Endothelial cell (in vitro differentiated cells): Measurements from ENCODE around the gene PCDH12. TPM values are rescaled to one million over a fixed set of nuclear protein-coding genes. Genes with fewer than 3 reads are reported as not detected.

ENCODE experiments used
- DNase-seq: peaks from one replicate; pipeline ENCODE4 v3.0.0; 2021; ENCODE audit warnings: low spot score
- H3K27ac Mint-ChIP-seq: one replicate; pipeline ENCODE4 v1.8.0; 2021; ENCODE audit warnings: mixed read lengths, inconsistent platforms; ENCODE audit not compliant: unreplicated experiment
- H3K27me3 Mint-ChIP-seq: one replicate; pipeline ENCODE4 v1.8.0; 2021; ENCODE audit warnings: mild to moderate bottlenecking, moderate library complexity, mixed read lengths, inconsistent platforms; ENCODE audit not compliant: unreplicated experiment
- H3K36me3 Mint-ChIP-seq: one replicate; pipeline ENCODE4 v1.8.0; 2021; ENCODE audit warnings: mild to moderate bottlenecking, low read depth, mixed read lengths, inconsistent platforms; ENCODE audit not compliant: unreplicated experiment
- H3K4me1 Mint-ChIP-seq: one replicate; pipeline ENCODE4 v1.8.0; 2021; ENCODE audit warnings: mild to moderate bottlenecking, mixed read lengths, inconsistent platforms; ENCODE audit not compliant: unreplicated experiment
- H3K4me3 Mint-ChIP-seq: one replicate; pipeline ENCODE4 v1.8.0; 2021; ENCODE audit warnings: mild to moderate bottlenecking, mixed read lengths, inconsistent platforms; ENCODE audit not compliant: unreplicated experiment
- H3K9me3 Mint-ChIP-seq: one replicate; pipeline ENCODE4 v1.8.0; 2021; ENCODE audit warnings: mixed read lengths, inconsistent platforms; ENCODE audit not compliant: unreplicated experiment
- CTCF ChIP-seq: fragments of 200-600 bp; sonication (generic); IDR thresholded peaks from one replicate; pipeline ENCODE4 v1.5.0; 2021; ENCODE audit warnings: antibody characterized with exemption; ENCODE audit not compliant: unreplicated experiment
- total RNA-seq: library from RNA; stranded (reverse); fragmentation: NEBNext Ultra II Directional; extraction: Animal tissue kit (Norgen Biotek cat#: 25700); gene quantifications from one replicate; pipeline ENCODE4 v1.2.1, GENCODE V29; 2021; ENCODE audit not compliant: unreplicated experiment

PCDH12 gene
- total RNA-seq, 1 donor from 2014 or later, result 64.0 TPM

GRCh38 chr5:141916522-141916921, 41.5 kb downstream of the PCDH12 start:
- Mint-ChIP-seq H3K27ac (peak overlapping the region; percentile 1), H3K27me3 (peaks cover 3% of the 10 kb centered on the region), H3K36me3 (no peaks in the 10 kb centered on the region), H3K4me3 (no peak overlapping the region), H3K9me3 (no peaks in the 10 kb centered on the region), H3K4me1 (peaks cover 10% of the 10 kb centered on the region)
- DNase-seq, result no peak
- TF ChIP-seq CTCF, result no peak

GRCh38 chr5:141915881-141916336, 42.1 kb downstream of the PCDH12 start:
- H3K36me3 Mint-ChIP-seq, result no peaks in the 10 kb centered on the region
- TF ChIP-seq CTCF, result peak; percentile 19
- no peaks in the 10 kb centered on the region for H3K9me3 Mint-ChIP-seq
- H3K4me3 Mint-ChIP-seq, result no peak overlapping the region
- DNase-seq, result no peak
- H3K4me1 Mint-ChIP-seq, result peaks cover 10% of the 10 kb centered on the region
- H3K27ac Mint-ChIP-seq, result no peak overlapping the region
- peaks cover 3% of the 10 kb centered on the region for H3K27me3 Mint-ChIP-seq

GRCh38 chr5:141914797-141915196, 43.2 kb downstream of the PCDH12 start:
- H3K27me3 Mint-ChIP-seq, result peaks cover 9% of the 10 kb centered on the region
- no peak for TF ChIP-seq CTCF
- peaks cover 15% of the 10 kb centered on the region for H3K4me1 Mint-ChIP-seq
- H3K4me3 Mint-ChIP-seq, result peak overlapping the region; percentile 2
- H3K9me3 Mint-ChIP-seq, result no peaks in the 10 kb centered on the region
- H3K27ac Mint-ChIP-seq, result no peak overlapping the region
- H3K36me3 Mint-ChIP-seq, result no peaks in the 10 kb centered on the region
- DNase-seq, result no peak

GRCh38 chr5:141914199-141914743, 43.7 kb downstream of the PCDH12 start:
- Mint-ChIP-seq H3K36me3 (no peaks in the 10 kb centered on the region), H3K4me3 (no peak overlapping the region), H3K27ac (no peak overlapping the region), H3K27me3 (peaks cover 9% of the 10 kb centered on the region), H3K9me3 (no peaks in the 10 kb centered on the region), H3K4me1 (peaks cover 15% of the 10 kb centered on the region)
- no peak for TF ChIP-seq CTCF
- peak; percentile 59 for DNase-seq

GRCh38 chr5:141913560-141914198, 44.3 kb downstream of the PCDH12 start:
- Mint-ChIP-seq H3K9me3 (no peaks in the 10 kb centered on the region), H3K27me3 (peaks cover 9% of the 10 kb centered on the region), H3K27ac (no peak overlapping the region), H3K36me3 (no peaks in the 10 kb centered on the region), H3K4me1 (peaks cover 15% of the 10 kb centered on the region), H3K4me3 (no peak overlapping the region)
- DNase-seq, result no peak
- TF ChIP-seq CTCF, result peak; percentile 11
